Stimulated activated CD4-positive, alpha-beta T cell treated with anti-CD3 and anti-CD28 coated beads, Interleukin-4, amount 100 ng/mL, for 24 hours (primary cell): ENCODE data around the gene HCFC1R1.
"Not testable (repeated sequence)": the region's sequence is repeated elsewhere in the genome, so short reads cannot be mapped to it uniquely, and the experiment has no call there.

Experiments
- DNase-seq: peaks from one replicate; pipeline ENCODE4 v3.0.0-alpha.2; 2020

HCFC1R1 gene

GRCh38 chr16:3056336-3057180, 32.8 kb upstream of the HCFC1R1 start:
- no peak for DNase-seq

GRCh38 chr16:3055734-3056115, 32.0 kb upstream of the HCFC1R1 start:
- not testable (repeated sequence) for DNase-seq

GRCh38 chr16:3054965-3055733, 31.4 kb upstream of the HCFC1R1 start:
- no peak for DNase-seq

GRCh38 chr16:3053330-3053710, 29.6 kb upstream of the HCFC1R1 start:
- not testable (repeated sequence) for DNase-seq

- DNase-seq, result not testable (repeated sequence)
Measured at GRCh38 chr16:3052571-3053329, 29.0 kb upstream of the HCFC1R1 start.

- DNase-seq, result no peak
Measured at GRCh38 chr16:3051494-3051893, 27.8 kb upstream of the HCFC1R1 start.

GRCh38 chr16:3051009-3051408, 27.3 kb upstream of the HCFC1R1 start:
- no peak for DNase-seq

- no peak for DNase-seq
Measured at GRCh38 chr16:3050487-3050886, 26.7 kb upstream of the HCFC1R1 start.

GRCh38 chr16:3049921-3050481, 26.3 kb upstream of the HCFC1R1 start:
- DNase-seq, result no peak

- no peak for DNase-seq
Measured at GRCh38 chr16:3047387-3047720, 23.6 kb upstream of the HCFC1R1 start.

- DNase-seq, result no peak
Measured at GRCh38 chr16:3046641-3047386, 23.1 kb upstream of the HCFC1R1 start.

- DNase-seq, result no peak
Measured at GRCh38 chr16:3045758-3046640, 22.3 kb upstream of the HCFC1R1 start, which contains the start of gene MMP25. TSS of gene MMP25 (plus strand) at chr16:3046561. CDS start at chr16:3046918, 357 bp downstream.

- no peak for DNase-seq
Measured at GRCh38 chr16:3044708-3045107, 21.0 kb upstream of the HCFC1R1 start.

GRCh38 chr16:3042376-3042775, 18.6 kb upstream of the HCFC1R1 start:
- DNase-seq, result no peak

GRCh38 chr16:3038896-3039295, 15.2 kb upstream of the HCFC1R1 start:
- no peak for DNase-seq

GRCh38 chr16:3038256-3038655, 14.5 kb upstream of the HCFC1R1 start:
- no peak for DNase-seq

- DNase-seq, result no peak
Measured at GRCh38 chr16:3036726-3037315, 13.1 kb upstream of the HCFC1R1 start, which contains the start of gene BICDL2. TSS of gene BICDL2 (minus strand) at chr16:3036944. CDS start at chr16:3035496, 1,448 bp downstream.

GRCh38 chr16:3035972-3036725, 12.4 kb upstream of the HCFC1R1 start:
- DNase-seq, result no peak

- DNase-seq, result no peak
Measured at GRCh38 chr16:3035289-3035971, 11.7 kb upstream of the HCFC1R1 start.
